SJSA1 (cell line): ENCODE results near the gene PUM1. TPM values are rescaled to one million over a fixed set of nuclear protein-coding genes. Genes with fewer than 3 reads are reported as not detected.
"Not testable (repeated sequence)": the region's sequence is repeated elsewhere in the genome, so short reads cannot be mapped to it uniquely, and the experiment has no call there.

Experiments
- DNase-seq, 2 experiments: peaks; one replicate each; pipeline ENCODE4 v3.0.0-alpha.2; 2015 to 2020; ENCODE audit warnings: low spot score in 2 of 2, low read depth in 1 of 2
- H3K27ac ChIP-seq: fragments of 250-450 bp; sonication (Bioruptor Pico); 2 replicates; pipeline ENCODE4 v1.5.1; 2020; ENCODE audit warnings: mild to moderate bottlenecking, moderate library complexity
- H3K27me3 ChIP-seq: fragments of 250-450 bp; sonication (Bioruptor Pico); replicated peaks from 2 replicates; pipeline ENCODE4 v1.5.1; 2020; ENCODE audit warnings: mild to moderate bottlenecking, moderate library complexity
- H3K36me3 ChIP-seq: fragments of 250-450 bp; sonication (Bioruptor Pico); 2 replicates; pipeline ENCODE4 v1.5.1; 2020; ENCODE audit warnings: mild to moderate bottlenecking
- H3K4me1 ChIP-seq: fragments of 250-450 bp; sonication (Bioruptor Pico); replicated peaks from 2 replicates; pipeline ENCODE4 v1.6.1; 2021; ENCODE audit warnings: mild to moderate bottlenecking
- H3K4me3 ChIP-seq: fragments of 250-450 bp; sonication (Bioruptor Pico); 2 replicates; pipeline ENCODE4 v1.5.1; 2020; ENCODE audit warnings: mild to moderate bottlenecking
- H3K9me3 ChIP-seq: fragments of 250-450 bp; sonication (Bioruptor Pico); replicated peaks from 2 replicates; pipeline ENCODE4 v1.5.1; 2020; ENCODE audit warnings: mild to moderate bottlenecking
- total RNA-seq: library from RNA; depleted of rRNA; stranded (reverse); fragments of >200 nt; shearing (Covaris generic); gene quantifications from 2 replicates; pipeline ENCODE4 v1.2.3, GENCODE V29; 2014

Gene PUM1
- total RNA-seq, 1 experiment from 2014 or later, result 36.6 TPM

DNA sequence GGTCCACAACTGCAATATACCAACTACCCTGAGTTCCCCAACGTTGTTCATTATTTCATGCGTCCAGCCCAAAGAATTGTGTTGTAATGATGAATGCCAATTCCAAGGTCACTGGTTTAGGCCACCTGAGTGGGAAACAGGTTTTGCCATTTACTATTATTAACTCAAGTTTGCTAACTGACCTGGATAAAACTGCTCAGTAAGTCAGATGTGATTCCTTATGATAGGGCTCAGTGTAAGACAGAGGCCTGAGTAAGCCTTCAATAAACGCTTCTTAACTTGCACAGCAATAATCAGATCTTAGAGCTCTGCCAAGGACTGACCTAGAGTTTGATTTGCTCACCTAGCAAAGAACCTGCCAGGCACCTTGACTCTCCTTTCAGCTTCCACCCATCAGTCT is 10.0 kb downstream of the PUM1 start:
- Histone ChIP-seq H3K4me3 (no peak overlapping the region), H3K27me3 (no peaks in the 10 kb centered on the region), H3K4me1 (no peaks in the 10 kb centered on the region), H3K27ac (no peak overlapping the region), H3K9me3 (no peaks in the 10 kb centered on the region), H3K36me3 (peaks cover 55% of the 10 kb centered on the region)
- DNase-seq, result no peak

GRCh38 chr1:31054958-31055481 is 10.5 kb downstream of the PUM1 start:
- H3K4me1 ChIP-seq, result no peaks in the 10 kb centered on the region
- H3K9me3 ChIP-seq, result no peaks in the 10 kb centered on the region
- peaks cover 55% of the 10 kb centered on the region for H3K36me3 ChIP-seq
- no peaks in the 10 kb centered on the region for H3K27me3 ChIP-seq
- DNase-seq, result no peak
- H3K4me3 ChIP-seq, result no peak overlapping the region
- H3K27ac ChIP-seq, result no peak overlapping the region

DNA sequence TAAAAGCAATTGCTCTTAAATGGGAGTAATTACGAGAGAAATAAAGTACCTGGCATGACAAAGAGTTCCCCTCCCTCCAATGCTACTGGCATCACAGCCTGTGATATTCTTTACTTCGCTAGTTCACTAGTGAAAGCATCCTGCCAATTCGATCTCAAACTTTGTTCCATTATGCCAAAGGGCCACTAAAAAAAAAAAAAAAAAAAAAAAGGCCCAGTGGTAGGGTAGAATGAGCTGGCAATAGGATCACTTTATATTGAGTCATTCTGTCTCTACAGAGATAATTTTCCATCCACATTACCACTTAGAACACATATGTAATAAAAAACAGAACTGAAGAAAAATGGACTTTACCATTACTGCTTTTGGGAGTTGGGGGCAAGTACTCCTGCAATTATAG is 11.2 kb downstream of the PUM1 start:
- H3K36me3 ChIP-seq, result peaks cover 52% of the 10 kb centered on the region

GRCh38 chr1:31052613-31053012 is 12.9 kb downstream of the PUM1 start:
- not testable (repeated sequence) for H3K4me3 ChIP-seq, H3K27ac ChIP-seq, H3K27me3 ChIP-seq, DNase-seq, H3K4me1 ChIP-seq, H3K9me3 ChIP-seq
- H3K36me3 ChIP-seq, result peaks cover 34% of the 10 kb centered on the region

More for the DNA sequence above, 11.2 kb downstream of the PUM1 start:
- no peak for DNase-seq
- Histone ChIP-seq H3K27me3 (no peaks in the 10 kb centered on the region), H3K4me1 (no peaks in the 10 kb centered on the region), H3K4me3 (no peak overlapping the region), H3K27ac (no peak overlapping the region), H3K9me3 (no peaks in the 10 kb centered on the region)

- Histone ChIP-seq H3K27ac (no peak overlapping the region), H3K4me3 (no peak overlapping the region), H3K4me1 (no peaks in the 10 kb centered on the region), H3K9me3 (no peaks in the 10 kb centered on the region), H3K27me3 (no peaks in the 10 kb centered on the region), H3K36me3 (peaks cover 32% of the 10 kb centered on the region)
- DNase-seq, result no peak
Measured at GRCh38 chr1:31051611-31052010, 13.9 kb downstream of the PUM1 start.

DNA sequence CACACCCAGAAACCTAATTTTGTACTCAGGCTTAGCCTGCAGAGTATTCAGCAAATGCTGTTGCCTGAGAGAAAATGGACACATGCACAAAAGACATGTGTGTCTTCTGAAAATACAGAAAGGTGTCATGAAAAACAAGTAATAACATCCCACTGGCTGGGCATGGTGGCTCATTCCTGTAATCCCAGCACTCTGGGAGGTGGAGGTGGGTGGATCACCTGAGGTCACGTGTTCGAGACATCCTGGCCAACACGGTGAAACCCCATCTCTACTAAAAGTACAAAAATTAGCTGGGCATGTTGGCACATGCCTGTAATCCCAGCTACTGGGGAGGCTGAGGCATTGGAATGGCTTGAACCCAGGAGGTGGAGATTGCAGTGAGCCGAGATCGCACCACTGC is 18.0 kb downstream of the PUM1 start:
- not testable (repeated sequence) for DNase-seq, H3K27ac ChIP-seq, H3K4me1 ChIP-seq, H3K4me3 ChIP-seq, H3K27me3 ChIP-seq, H3K9me3 ChIP-seq
- peaks cover 26% of the 10 kb centered on the region for H3K36me3 ChIP-seq

- no peaks in the 10 kb centered on the region for H3K27me3 ChIP-seq
- 0 out of 2 replicates have a peak, but pooled peaks cover 3% of the 10 kb centered on the region for H3K4me1 ChIP-seq
- H3K27ac ChIP-seq, result no peak overlapping the region
- H3K9me3 ChIP-seq, result no peaks in the 10 kb centered on the region
- H3K36me3 ChIP-seq, result peaks cover 36% of the 10 kb centered on the region
- H3K4me3 ChIP-seq, result no peak overlapping the region
- DNase-seq, result no peak
Measured at GRCh38 chr1:31043631-31044030, 21.9 kb downstream of the PUM1 start.

DNA sequence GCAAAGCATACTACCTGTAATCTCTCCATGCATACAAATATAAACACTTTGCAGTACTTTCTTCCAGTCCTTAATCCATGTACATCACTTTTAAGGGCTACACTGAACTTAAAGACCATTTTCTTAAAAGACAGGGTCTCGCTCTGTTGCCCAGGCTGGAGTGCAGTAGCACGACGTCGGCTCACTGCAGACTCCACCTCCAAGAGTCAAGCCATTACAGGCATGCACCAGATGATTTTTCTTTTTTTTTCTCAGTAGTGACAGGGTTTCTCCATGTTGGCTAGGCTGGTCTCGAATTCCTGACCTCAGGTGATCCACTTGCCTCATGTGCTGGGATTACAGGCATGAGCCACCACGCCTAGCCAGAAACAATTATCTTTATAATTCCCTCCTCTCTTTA is 22.9 kb downstream of the PUM1 start:
- no peaks in the 10 kb centered on the region for H3K9me3 ChIP-seq
- no peak overlapping the region for H3K4me3 ChIP-seq
- no peak overlapping the region for H3K27ac ChIP-seq
- no peaks in the 10 kb centered on the region for H3K27me3 ChIP-seq
- peaks cover 39% of the 10 kb centered on the region for H3K36me3 ChIP-seq
- H3K4me1 ChIP-seq, result 0 out of 2 replicates have a peak, but pooled peaks cover 3% of the 10 kb centered on the region
- DNase-seq, result no peak

DNA sequence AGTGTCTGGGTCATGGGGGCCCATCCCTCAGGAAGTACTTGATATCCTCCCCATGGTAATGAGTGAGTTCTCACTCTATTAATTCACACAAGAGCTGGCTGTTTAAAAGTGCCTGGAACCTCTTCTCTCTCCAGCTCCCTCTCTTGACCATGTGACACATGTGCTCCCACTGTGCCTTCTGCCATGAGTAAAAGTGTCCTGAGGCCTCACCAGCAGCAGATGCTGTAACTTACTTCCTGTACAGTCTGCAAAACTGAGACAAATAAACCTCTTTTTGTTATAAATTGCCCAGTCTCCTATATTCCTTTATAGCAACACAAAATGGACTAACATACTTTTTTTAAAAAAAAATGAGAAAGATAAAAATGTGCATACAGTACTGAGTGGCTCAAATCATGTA is 24.0 kb downstream of the PUM1 start:
- 0 out of 2 replicates have a peak, but pooled peaks cover 3% of the 10 kb centered on the region for H3K4me1 ChIP-seq
- no peak overlapping the region for H3K27ac ChIP-seq
- no peak for DNase-seq
- no peaks in the 10 kb centered on the region for H3K27me3 ChIP-seq
- H3K4me3 ChIP-seq, result no peak overlapping the region
- no peaks in the 10 kb centered on the region for H3K9me3 ChIP-seq
- peaks cover 41% of the 10 kb centered on the region for H3K36me3 ChIP-seq

GRCh38 chr1:31040038-31040437 is 25.5 kb downstream of the PUM1 start:
- H3K27me3 ChIP-seq, result no peaks in the 10 kb centered on the region
- peaks cover 46% of the 10 kb centered on the region for H3K36me3 ChIP-seq
- 0 out of 2 replicates have a peak, but pooled peaks cover 3% of the 10 kb centered on the region for H3K4me1 ChIP-seq
- H3K4me3 ChIP-seq, result no peak overlapping the region
- H3K9me3 ChIP-seq, result no peaks in the 10 kb centered on the region
- no peak for DNase-seq
- H3K27ac ChIP-seq, result no peak overlapping the region

DNA sequence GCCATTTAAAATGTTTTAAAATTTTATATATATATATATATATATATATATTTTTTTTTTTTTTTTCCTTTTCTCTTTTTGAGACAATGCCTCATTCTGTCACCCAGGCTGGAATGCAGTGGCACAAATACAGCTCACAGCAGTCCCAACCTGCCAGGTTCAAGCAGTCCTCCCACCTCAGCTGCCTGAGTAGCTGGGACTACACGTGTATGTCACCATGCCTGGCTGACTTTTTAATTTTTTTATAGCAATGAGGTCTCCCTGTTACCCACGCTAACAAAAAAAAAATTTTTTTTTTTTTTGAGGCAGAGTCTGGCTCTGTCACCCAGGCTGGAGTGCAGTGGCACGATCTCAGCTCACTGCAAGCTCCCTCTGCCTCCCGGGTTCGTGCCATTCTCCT is 26.6 kb downstream of the PUM1 start:
- not testable (repeated sequence) for DNase-seq

DNA sequence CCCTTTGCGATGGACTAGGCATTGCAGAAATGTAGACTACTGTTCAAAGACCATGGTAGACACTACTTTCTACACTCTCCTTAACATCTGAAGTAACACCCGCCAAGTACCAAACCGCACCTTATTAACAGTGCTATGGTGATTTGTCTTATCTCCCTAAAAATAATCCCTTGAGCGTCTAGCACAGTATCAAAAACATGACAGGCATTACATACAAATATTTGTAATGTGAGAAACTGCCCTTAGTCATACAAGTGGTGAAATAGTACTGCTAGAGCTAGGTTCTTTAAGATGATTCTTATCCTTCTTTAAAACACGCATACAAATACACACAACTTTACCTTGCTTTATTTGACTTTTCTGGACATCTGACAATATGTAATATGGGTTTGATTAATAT is 27.2 kb downstream of the PUM1 start:
- no peak overlapping the region for H3K27ac ChIP-seq
- no peaks in the 10 kb centered on the region for H3K27me3 ChIP-seq
- peaks cover 44% of the 10 kb centered on the region for H3K36me3 ChIP-seq
- H3K4me3 ChIP-seq, result no peak overlapping the region
- 0 out of 2 replicates have a peak, but pooled peaks cover 3% of the 10 kb centered on the region for H3K4me1 ChIP-seq
- DNase-seq, result no peak
- H3K9me3 ChIP-seq, result no peaks in the 10 kb centered on the region

More for the DNA sequence above, 26.6 kb downstream of the PUM1 start:
- H3K4me1 ChIP-seq, H3K9me3 ChIP-seq, H3K4me3 ChIP-seq, H3K27ac ChIP-seq, H3K27me3 ChIP-seq: not testable (repeated sequence)
- peaks cover 48% of the 10 kb centered on the region for H3K36me3 ChIP-seq

GRCh38 chr1:31036749-31037500 is 28.6 kb downstream of the PUM1 start:
- DNase-seq, result no peak
- Histone ChIP-seq H3K27ac (no peak overlapping the region), H3K27me3 (no peaks in the 10 kb centered on the region), H3K9me3 (no peaks in the 10 kb centered on the region), H3K4me1 (0 out of 2 replicates have a peak, but pooled peaks cover 3% of the 10 kb centered on the region), H3K36me3 (peaks cover 36% of the 10 kb centered on the region), H3K4me3 (no peak overlapping the region)

DNA sequence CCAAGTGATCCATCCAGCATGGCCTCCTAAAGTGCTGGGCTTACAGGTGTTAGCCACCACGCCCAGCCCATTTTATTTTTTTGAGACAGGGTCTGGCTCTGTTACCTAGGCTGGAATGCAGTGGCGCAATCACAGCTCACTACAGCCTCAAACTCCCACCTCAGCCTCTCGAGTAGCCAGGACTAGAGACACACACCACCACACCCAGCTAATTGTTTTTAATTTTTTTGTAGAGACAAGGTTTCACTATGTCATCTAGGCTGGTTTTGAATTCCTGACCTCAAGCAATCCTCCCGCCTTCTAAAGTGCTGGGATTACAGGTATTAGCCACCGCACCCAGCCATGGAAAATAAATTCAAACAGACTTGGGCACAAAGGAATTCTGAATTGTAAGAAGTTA is 31.9 kb downstream of the PUM1 start:
- H3K27ac ChIP-seq, result no peak overlapping the region
- no peaks in the 10 kb centered on the region for H3K27me3 ChIP-seq
- no peak for DNase-seq
- H3K9me3 ChIP-seq, result no peaks in the 10 kb centered on the region
- peaks cover 35% of the 10 kb centered on the region for H3K36me3 ChIP-seq
- no peak overlapping the region for H3K4me3 ChIP-seq
- H3K4me1 ChIP-seq, result peaks cover 10% of the 10 kb centered on the region
